Measurements from ENCODE around the gene KLK12.

KLK12 gene, protein sequence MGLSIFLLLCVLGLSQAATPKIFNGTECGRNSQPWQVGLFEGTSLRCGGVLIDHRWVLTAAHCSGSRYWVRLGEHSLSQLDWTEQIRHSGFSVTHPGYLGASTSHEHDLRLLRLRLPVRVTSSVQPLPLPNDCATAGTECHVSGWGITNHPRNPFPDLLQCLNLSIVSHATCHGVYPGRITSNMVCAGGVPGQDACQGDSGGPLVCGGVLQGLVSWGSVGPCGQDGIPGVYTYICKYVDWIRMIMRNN

DNA sequence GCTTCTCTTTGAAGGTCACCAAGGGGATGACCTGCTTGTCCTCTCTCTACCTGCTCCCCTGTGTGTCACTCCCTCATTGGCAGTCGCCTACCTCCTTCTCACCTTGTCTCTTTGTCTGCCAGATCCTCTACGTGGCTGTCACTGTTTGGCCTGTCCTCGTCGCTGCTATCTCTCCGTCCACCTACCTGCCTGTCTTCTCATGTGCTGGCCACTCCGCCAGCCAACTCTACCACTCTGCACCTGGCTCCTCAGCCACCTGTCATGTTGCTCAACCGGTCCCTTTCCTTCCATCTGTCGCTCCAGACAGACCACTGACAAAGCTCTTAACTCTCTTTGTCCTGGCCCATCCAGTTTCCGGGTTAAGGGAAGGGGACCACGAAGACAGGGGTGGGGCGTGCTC is at the start of gene KLK12:
Gene KLK12, minus strand, starts transcription at position 299 of the 400 bp plus-strand sequence. CDS start 381 bp downstream, outside the sequence.
- peak; percentile 13 for DNase-seq

DNA sequence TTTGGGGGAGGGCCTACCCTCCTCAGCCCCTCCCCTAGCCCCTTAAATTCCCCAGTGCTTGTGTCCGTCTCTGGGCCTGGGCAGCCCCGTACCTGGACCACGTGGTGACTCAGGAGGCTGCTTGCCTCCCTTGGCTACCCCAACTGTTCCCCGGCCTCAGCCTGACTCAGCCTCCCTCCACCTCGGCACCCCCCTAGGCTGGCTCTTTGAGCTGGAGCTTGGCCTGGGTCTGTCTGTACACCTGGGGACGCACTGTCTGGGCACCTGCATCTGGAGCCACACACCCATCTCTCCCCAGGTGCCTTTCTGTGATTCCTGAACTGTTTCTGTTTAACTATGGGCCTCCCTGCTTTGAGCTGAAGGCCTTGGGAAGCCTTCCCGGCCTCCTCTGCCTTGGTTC is 49.7 kb upstream of the KLK12 start:
- DNase-seq: no peak

DNA sequence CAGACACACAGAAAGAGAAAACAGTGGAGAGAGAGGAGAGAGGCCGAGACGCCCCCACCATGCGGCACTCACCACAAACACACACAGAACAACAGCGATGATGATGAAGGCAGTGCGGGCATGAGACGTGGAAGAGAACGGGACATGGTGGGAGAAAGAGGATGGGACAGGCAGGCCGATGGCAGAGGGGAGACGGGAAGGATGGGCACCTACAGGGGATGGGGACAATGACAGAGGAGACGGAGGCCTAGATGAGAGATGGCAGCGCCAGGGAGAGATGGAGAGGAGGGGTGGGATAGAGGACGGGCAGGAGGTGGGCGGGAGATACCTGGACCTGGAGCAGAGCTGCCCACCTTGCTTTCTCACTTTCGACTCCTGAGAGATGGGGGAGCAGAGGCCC is 49.0 kb upstream of the KLK12 start:
- no peak for DNase-seq

DNA sequence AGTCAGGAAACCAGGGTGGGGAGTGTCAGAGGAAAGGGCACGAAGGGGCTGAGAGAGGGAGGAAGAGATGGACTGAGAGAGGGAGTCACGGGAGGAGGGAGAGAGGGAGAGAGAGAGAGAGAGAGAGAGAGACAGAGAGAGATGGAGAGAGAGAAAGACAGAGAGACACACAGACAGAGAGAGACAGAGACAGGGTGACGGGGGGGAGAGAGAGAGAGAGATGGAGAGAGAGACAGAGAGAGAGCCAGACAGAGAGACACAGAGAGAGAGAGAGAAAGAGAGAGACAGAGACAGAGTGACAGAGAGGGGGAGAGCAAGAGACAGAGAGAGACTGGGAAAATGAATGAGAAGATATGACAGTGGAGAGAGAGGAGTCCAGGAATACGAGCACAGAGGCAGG is 48.4 kb upstream of the KLK12 start:
- no peak for DNase-seq

DNA sequence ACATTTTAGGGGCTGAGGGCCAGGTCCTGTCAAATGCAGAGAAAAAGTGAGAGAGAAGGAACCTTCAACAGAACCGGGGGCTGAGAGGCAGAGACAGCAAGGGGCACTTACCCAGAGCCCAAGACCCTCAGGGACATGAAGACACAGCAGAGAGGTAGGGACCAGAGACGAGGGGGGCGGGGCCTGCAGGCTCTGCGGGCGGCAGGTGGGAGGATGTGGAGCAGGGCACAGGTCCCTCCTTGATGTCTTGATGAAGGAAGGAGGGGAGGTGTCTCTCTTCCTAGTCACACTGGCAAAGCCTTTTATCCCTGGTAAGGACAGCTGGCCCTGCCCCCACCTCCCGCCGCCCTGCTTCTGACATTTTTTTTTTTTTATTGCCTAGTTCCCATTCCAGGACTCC is 47.8 kb upstream of the KLK12 start, which contains the start of gene KLK14:
Gene KLK14, minus strand, starts transcription at position 277 of the 400 bp plus-strand sequence. Its CDS starts 273 bp downstream, at position 4.
- DNase-seq: no peak

DNA sequence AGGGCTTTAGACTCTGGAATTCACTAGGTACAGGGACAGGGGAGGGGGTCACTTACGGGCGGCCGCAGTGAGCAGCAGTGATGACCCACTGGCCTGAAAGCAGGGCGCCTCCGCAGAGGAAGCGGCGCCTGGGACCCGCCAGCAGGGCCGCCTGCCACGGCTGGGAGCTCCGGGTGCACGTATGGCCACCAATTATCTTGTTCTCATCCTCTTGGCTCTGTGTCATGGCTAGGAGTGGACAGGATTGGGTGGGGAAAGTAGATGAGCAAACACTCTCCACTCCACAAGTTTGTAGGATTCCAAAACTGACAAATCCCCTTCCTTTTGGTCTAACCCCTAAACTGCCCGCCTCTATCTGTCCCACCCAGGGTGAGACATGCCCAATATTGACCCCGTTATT is 46.7 kb upstream of the KLK12 start:
- DNase-seq: no peak

DNA sequence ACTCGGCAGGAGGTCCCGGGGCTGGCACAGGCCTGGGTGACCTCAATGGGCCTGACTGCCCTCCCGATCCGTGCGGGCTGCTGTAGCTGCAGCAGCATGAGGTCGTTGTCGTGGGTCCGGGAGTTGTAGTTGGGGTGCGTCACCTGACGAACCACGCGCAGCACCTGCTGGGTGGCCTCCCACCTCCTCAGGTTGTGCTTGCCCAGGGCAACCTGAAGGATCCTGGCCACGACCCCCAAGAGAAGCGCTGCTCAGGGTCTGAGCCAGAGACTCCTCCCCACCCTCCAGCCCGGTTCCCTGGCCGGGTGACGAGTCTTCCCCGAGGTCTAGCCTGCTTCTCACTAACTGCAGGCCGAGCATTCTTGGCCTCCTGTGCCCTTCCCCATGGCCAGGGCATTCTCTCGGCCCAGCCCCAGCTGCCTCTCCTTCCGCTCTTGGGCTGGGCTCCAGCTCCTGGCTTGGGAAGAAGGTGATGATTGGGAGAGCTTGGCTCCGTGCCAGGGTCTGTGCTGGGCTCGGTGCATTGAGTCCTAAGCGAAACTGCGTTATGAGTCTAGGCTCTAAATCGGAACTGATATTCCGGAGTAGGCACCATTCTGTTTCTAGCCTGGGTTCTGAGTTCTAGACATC is 44.8 kb upstream of the KLK12 start:
- no peak for DNase-seq

DNA sequence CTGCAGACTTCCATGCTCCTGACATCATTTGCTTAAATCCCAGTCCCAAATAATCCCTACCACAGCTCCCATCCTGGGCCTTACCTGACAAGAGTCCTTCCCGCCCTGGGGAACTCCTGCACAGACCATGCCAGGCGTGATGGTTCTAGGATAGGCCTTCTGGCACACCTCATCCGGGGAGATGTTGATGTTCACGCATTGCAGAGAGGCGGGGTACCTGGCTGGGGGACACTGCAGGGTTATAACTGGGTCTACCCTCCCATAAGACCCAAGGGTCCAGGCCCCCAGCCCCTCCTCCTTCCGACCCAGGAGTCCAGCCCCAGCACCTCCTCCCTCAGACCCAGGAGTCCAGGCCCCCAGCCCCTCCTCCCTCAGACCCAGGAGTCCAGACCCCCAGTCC is 43.9 kb upstream of the KLK12 start:
- DNase-seq: no peak

DNA sequence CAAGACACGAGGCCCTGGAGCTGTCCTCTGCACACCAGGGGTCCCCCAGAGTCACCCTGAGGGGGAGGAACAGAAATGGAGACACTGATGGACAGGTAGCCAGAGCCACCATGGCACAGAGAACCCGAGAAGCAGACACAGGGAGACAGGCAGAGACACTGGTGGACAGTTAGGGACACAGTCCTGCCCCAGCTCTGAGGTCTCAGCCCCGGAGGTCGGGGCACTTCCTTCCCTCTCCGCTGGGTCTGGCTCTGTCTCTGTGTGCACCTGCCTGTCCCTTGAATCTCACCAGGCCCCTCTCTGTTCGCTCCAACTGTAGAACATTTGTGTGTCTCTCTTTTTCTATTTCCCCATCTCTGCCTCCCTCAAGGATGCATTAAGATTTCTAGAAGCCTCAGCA is 43.3 kb upstream of the KLK12 start:
- no peak for DNase-seq

DNA sequence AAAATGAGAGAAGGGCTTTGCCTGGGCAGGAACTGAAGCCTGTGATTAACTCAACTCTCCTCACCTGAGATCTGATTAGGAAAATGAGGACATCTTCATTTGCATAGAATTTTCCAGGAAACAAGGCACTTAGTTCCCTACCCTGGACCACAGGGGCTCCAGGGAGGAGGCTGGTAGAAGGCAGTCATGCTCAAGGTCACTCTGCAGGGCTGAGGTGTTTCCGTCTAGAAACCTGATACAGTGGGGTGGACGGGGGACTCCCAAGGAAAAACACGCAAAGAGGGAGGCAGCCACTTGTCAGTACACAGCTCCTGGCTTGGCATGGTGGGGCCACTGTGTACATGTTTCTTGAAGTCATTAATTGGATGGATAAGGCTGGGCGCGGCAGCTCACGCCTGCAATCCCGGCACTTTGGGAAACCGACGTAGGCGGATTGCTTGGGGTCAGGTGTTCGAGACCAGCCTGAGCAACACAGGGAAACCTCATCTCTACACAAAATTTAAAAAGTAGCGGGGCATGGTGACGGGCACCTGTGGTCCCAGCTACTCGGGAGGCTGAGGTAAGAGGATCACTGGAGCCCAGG is 41.9 kb upstream of the KLK12 start:
- no peak for DNase-seq

DNA sequence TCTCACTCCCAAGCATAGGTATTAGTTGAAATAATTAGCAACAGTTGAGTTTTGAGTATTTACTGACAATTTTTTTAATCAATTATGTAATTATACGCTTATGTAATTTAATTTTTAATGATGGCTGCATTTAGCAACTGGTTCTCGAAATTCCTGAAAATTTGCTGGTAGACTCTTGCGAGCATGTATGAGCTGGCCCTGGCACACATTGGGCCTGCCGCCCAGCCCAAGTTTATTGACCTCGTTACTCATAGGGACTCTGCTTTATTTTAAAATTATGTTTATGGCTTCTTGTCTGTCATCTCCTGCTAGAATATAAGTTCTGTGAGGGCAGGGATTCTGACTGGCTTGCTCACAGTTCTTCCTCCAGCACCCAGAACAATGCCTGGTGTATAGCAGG is 41.2 kb upstream of the KLK12 start:
- DNase-seq: no peak

DNA sequence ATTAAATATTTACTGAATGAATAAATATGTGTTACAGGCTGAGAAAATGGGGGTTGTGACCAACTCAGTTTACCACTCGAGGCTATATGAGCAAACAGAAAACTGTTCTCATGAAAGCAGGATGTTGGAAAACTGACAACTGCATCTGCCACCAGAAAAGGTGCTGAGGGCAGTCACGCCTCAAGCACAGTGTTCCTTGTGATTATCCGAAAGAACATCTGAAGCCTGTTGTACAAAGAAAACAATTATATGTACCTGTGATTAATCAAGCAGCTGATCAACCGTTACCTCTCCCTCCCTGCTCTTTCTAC is 36.2 kb upstream of the KLK12 start:
- no peak for DNase-seq

DNA sequence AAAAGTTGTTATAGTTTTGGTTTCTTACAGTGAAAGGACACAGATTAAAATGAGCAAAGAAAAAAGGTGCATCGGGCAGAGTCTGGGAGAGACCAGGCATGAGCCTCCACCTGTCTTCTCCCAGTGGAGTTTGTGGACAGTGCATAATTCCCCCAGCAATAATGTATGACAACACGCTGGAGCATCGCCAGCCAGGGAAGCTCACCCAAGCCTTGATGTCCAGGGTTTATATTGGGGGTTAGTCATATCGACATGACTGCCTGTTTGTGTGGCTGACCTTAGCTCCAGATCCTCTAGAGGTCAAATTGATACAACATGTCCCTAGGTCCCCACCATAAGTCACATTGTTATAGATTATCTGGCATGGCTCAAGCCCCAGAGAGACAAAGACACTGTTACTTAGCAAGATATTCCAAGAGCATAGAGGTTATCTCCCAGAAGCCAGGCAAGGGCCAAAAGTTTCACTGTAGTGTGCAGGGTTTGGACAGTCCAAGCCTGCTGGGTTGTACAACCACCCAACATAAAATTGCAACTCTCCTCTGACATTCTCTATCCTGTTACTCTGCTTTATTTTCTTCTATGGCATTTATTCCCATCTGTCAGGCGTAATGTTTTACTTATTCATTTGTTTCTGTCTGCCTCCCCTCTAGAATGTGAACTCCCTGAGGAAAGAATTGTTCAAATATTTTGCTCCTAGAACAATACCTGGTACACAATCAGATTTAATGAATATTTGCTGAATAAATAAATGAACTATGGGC is 35.7 kb upstream of the KLK12 start:
- DNase-seq: no peak

DNA sequence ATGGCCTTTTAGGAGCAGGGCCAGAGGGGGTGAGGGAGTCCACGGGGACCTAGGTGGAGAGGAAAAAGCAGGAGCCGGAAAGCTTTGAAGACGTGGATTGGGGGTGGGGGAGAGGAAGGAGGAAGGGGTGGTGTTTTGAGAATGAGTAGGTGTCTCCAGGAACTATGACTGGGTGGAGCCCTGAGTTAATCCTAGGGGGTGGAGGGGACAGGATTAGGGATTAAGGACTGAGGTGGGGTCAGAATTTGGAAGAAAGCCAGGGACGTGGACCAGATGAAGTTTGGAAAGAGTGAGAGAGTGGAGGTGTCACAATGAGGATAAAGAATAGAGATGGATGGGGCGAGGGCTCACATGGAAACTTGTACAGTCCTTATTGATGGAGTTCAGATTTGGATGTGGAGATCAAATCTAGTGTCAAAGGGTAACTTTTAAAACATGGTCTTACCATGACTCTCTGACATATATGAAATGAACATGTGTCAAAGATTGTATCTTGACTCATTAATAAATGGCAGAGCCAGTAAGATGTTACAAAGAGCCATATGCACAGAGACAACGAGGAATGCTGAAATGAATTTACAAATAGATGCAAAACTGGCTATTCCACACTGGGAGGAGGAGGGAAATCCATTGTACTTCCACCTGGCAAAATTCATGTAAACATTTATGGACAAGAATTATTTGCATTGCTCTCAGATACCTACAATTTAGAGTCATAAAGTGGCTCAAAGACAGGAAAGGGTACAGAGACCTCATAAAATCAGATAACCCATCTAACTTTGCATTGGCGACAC is 31.8 kb upstream of the KLK12 start:
- no peak for DNase-seq

DNA sequence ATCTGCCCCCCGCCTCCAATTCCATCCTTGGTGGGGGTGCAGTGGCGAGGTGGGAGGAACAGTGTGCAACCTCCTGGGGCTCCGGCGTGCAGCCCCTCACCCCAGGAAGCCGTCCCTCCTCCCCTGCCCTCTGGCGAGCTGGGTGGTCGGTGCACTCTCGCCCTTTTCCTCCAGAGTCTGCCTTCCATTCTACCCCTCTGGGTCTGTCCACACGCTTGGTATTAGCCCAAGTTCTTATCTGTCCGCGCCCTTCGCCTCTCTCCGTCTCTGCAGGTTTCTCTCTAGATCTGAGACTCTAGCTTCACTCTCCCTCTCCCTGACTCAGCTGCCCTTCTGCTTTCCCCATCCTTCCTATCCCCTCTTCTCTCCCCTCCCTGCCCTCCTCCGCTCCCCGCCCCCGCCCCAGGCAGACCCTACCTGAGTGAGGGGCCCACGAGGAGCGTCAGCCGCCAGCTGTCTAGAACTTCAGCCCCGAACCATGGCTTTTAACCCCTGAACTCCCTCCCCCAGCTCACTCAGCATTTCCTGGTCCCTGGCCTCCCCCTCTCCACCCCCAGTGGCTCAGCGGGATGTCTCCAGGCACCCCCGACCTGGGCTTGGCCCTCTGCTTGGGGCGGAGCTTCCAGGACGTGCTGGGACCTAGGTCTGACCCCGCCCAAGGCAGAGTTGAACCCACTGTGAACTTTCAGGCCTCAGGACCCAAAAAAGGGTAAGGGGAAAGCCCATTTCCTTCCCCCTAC is 30.6 kb upstream of the KLK12 start:
- DNase-seq: no peak

DNA sequence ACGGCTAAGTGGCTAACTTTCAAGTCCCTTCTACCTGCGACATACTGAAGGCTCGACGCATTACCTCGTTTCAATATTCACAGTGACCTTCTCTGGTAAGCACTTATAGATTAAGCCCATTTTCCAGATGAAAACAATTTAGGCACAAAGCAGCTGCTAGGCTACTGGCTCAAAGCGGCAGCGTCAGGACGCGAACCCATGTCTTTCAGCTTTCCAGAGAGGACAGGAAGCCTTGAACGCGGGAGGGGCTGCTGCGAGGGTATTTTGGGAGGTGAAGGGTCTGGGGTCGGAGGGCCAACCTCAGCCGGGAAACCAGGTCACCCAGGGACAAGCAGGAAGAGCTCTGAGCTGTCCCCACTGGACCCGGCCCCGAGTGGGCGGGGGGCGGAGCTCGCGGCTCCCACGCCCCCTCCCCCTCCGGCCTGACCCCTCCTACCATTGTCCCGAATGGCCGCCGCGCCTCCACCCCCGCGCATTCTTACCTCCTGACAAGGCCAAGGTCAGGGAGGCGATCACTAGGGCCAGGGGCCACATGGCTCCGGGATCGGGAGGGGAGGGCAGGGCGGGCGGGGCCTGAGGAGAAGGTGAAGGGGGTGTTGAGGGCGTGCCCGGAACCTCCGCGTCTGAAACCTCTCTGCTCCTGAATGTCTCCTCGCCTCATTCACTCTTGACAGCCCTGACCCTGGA is 29.9 kb upstream of the KLK12 start, which contains the start of gene KLK13:
Gene KLK13, minus strand, starts transcription at position 559 of the 687 bp plus-strand sequence. Its CDS starts 25 bp downstream, at position 534.
- DNase-seq: no peak

DNA sequence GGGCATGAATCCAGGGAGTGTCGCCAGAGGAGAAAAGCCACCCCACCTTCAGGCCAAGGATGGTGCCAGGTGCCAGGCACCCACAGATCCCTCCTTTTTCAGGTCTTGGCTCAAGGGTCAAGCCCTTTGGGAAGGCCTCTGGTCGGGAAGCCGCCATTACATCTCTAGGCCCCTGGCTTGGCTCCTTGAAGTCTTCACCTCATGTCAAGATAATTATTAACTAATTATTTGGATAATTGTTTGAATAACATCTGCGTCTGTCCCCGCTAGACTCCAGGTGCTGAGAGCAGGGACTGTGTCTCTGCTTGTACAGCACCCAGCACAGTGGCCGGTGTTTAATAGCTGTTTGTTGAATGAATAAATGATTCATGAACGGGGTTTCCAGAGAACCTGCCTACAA is 28.9 kb upstream of the KLK12 start:
- no peak for DNase-seq

DNA sequence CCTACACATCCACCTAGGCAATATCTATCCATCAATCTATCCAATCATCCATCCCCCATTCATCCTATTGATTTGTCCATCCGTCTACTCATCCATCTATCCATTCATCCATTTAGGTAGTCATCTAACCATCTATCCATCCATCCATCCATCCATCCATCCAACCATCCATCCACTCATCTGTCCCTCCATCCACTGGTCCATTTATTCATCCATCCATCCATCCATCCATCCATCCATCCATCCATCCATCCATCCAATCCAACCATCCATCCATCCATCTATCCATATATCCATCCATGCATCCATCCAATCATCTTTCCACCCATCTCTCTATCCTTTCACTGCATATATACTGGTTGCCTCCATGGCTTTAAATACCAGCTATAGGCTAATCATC is 26.2 kb upstream of the KLK12 start:
- no peak for DNase-seq

DNA sequence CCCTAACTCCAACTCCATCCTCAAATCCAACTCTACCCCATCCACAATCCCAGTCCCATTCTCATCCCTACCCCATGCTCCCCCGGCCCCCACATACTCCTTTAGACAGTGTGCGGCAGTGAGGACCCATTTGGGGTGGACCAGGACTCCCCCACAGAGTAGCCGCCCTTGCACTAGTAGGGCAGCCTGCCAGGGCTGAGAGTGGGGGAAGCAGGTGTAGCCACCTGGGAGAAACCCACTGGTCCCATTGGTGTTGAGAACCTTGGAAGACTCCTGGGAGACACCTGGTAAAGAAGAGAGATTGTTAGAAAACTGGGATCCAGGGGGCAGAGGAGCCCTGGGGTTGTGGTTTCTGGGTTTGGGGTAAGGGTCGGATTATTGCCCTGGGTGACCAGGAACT is 25.5 kb upstream of the KLK12 start:
- no peak for DNase-seq

DNA sequence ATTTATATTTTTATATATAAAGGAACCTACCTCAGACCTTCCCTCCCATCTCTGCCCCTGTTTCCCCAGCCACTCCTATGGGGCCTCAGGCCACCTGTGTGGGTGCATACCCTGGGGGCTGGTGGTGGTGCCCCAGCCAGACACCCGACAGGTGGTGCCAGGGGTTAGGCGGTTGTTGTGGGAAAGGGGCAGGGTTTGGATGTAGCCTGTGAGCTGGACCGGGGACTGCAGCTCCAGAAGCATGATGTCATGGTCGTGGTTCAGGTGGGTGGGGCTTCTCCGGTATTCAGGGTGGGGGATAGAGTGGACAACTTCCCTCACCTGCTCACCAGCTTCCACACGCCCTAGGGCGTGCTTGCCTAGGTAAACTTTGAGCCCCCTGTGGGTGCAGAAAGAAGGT is 24.9 kb upstream of the KLK12 start:
- DNase-seq: no peak

DNA sequence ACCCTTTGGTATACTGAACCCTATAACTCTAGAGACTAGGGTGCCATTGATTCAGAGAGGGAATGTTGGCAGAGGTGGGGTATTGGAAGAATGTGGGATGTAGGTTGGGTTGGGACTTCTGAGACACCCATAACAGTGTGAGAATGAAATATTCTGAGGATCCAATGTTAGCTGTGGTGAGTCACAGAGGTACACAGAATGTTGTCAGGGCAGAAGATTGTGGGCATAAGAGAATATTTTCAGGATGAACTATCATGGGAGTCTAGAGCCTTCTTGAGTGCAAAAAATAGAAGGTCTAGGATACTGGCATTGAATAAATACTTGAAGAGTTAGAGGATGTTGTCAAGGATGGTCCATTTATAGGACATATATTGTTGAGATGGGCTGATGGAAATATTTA is 21.1 kb upstream of the KLK12 start:
- no peak for DNase-seq

DNA sequence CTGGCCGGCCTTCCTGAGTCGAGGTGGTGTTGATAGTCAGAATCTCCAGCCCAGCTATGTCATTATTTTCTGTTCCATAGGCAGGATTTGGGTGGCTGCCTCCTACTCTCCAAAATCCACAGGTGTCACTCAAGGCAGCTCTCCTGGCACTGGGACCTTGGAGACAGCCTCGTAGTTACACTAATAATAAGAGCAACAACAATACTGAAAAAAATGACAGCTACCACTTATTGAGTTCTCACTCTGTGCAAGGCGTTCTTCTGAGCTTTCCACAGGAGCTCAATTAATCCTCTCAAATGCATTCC is 12.2 kb upstream of the KLK12 start:
- no peak for DNase-seq

Data from activated CD4-positive, CD25-positive, alpha-beta regulatory T cell treated with anti-CD3 and anti-CD28 coated beads, Interleukin-2, amount 50 U/mL, for 72 hours (primary cell).